NCI-H2107 treated with DMSO at 0.1 percent for 48 hours (cell line): ENCODE data around the gene CCDC107.
"Not testable (repeated sequence)": the region's sequence is repeated elsewhere in the genome, so short reads cannot be mapped to it uniquely, and the experiment has no call there.

Source experiments
- DNase-seq: peaks from one replicate; lab custom pipeline; 2025; ENCODE audit not compliant: unreplicated experiment; lab: John Stamatoyannopoulos, UW

The CCDC107 gene, protein sequence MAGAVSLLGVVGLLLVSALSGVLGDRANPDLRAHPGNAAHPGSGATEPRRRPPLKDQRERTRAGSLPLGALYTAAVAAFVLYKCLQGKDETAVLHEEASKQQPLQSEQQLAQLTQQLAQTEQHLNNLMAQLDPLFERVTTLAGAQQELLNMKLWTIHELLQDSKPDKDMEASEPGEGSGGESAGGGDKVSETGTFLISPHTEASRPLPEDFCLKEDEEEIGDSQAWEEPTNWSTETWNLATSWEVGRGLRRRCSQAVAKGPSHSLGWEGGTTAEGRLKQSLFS

DNA sequence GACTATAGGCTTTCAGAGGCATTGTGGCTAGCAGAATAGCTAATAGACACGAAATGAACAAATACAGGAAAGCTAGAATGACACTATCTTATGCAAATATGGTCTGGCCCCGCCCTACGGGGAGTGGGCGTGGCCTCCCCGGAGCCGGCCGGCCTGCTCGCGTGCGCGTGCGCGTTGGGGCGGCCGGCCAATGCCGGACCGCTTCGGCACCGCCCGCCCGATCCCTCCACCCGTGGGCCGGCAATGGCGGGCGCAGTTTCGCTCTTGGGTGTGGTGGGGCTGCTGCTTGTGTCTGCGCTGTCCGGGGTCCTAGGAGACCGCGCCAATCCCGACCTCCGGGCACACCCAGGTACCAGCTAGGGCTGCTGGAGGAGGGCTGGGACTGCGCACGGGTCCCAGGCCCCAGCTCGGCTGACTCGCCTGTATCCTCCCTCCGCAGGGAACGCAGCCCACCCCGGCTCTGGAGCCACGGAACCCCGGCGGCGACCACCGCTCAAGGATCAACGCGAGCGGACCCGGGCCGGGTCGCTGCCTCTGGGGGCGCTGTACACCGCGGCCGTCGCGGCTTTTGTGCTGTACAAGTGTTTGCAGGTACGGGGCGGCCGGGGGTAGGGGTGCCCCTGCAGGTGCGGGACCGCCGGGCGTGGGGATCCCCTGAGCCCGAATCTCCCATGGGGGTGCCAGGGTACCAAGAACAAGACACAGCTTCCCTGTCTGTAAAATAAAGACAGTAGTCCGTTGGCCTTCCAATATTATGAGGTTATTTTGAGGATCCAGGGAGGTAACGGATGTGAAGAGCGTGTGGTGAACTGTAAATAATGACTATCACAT is at the start of gene CCDC107:
Gene CCDC107 (plus strand): TSS at position 156 of the 831 bp plus-strand sequence. CDS start 88 bp downstream, at position 244.
- peak; percentile 94 for DNase-seq

DNA sequence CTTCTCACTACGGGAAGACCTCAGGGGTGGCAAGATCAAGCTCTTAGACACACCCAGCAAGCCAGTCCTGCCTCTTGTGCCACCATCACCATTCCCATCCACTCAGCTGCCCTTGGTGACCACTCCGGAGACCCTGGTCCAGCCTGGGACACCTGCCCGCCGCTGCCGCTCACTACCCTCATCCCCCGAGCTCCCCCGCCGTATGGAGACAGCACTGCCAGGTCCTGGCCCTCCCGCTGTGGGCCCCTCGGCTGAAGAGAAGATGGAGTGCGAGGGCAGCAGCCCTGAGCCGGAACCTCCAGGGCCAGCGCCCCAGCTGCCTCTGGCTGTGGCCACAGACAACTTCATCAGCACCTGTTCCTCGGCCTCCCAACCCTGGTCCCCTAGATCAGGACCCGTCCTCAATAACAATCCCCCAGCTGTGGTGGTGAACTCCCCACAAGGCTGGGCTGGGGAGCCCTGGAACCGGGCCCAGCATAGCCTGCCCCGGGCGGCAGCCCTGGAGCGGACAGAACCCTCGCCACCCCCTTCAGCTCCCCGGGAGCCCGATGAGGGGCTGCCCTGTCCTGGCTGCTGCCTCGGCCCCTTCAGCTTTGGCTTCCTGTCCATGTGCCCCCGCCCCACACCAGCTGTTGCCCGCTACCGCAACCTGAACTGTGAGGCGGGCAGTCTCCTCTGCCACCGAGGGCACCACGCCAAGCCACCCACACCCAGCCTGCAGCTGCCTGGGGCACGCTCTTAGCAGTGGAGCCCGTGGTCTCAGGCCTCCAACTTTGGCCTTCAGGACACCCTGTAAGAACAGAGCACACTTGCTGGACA is 48.9 kb upstream of the CCDC107 start:
- DNase-seq = no peak

DNA sequence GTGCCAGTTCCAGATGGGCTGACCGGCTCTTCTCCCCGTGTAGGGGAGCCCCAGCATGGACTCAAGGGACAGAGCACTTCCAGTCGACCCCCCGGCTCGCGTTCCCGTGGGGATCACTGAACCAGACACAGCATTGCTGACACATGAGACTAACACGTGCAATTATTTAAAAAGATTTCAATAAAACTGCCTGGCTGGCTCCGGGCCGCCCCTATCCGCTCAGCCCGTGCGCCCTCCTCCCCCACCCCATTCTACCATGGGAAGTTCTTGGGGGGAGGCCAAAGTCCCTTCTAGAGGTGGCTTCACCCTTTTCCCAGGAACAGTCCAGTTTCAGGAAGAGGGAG is 48.3 kb upstream of the CCDC107 start:
- DNase-seq = no peak

DNA sequence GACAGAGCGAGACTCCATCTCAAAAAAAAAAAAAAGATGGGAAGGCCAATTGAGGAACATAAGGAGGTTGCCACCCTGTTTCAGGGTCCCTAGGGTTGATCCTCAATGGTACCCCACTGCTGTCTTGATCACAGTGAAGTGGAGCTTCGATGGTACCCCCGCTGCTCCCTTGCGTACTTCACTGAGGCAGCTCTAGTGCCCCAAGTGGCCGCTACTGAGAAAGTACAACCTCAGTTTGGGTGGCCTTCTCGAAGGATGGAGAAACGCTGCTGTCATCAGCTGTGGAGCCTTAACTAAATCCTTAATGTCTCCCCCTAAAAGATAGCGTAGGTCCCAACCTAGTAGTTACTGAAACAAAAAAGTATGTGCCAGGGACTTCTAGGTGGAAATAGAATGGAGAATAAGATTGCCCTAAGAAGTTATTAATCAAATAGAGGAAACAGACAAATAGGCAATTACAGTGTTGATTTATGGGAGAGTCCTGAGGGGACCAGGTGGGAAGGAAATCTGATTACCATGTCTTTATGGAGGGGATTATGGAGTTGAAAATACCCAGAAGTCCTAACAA is 46.8 kb upstream of the CCDC107 start:
- DNase-seq = no peak

DNA sequence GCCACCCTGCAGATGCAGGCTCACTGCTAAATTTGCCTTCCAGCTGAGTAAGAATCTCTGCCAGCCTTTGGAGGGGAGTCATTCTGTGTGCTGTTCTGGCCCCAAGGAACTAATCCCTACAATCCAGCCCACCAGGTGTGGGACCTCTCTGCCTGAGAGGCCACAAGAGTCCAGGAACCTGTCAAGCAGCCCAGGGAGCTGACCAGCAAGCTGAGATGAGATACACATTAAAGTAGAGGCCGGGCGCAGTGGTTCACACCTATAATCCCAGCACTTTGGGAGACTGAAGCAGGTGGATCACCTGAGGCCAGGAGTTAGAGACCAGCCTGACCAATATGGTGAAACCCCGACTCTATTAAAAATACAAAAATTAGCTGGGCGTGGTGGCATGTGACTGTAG is 46.0 kb upstream of the CCDC107 start:
- DNase-seq = not testable (repeated sequence)

DNA sequence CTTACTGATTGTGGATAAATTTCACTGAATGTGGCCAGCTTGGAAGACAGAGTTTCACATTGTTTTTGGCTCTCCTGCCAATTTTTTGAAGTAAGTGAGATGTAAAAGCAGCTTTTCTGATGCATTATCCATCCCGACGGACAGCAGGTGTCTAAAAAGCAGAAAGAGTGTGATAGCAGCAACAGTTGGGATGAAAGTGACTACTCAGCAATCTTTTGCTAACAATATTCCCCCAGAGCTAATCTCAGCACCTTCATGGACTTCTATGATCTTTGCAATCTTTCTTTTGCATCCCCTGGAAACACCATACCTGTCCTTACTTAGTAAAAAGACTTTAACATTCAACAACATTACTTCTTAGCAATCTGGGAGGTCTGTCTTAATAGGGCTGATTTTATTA is 45.2 kb upstream of the CCDC107 start:
- no peak for DNase-seq

DNA sequence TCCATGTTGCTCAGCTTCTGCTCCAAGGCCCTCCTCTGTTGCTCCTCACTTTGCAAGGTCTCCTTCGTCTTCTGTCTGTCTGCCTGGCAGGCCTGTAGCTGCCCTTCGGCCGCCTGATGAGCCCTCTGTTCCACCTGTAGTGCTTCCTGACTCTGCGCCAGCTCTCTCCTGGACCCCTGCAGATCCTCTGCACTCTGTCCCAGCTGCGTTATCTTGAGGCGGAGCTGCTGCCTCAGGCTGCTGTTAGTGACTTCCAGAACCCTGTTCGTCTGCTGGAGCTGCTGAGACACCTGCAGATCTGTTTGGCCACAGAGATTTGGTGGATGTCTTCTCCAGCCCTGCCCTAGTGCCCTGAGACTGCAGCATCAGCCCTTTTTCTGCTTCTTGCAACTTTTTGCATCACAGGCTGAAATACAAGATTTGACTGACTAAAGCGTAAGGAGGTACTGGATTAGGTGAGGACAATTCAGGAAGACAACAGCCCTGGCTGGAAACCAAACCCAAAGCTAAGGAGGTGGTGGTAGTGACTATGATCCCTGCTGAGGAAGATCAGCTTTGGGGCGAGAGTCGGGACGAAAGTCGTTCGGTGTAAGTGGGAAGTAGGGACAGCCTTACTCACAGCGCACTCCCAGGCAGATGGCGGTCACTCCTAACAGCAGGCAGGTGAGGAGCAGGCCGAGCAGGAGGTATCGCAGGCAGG is 42.0 kb upstream of the CCDC107 start:
- no peak for DNase-seq

DNA sequence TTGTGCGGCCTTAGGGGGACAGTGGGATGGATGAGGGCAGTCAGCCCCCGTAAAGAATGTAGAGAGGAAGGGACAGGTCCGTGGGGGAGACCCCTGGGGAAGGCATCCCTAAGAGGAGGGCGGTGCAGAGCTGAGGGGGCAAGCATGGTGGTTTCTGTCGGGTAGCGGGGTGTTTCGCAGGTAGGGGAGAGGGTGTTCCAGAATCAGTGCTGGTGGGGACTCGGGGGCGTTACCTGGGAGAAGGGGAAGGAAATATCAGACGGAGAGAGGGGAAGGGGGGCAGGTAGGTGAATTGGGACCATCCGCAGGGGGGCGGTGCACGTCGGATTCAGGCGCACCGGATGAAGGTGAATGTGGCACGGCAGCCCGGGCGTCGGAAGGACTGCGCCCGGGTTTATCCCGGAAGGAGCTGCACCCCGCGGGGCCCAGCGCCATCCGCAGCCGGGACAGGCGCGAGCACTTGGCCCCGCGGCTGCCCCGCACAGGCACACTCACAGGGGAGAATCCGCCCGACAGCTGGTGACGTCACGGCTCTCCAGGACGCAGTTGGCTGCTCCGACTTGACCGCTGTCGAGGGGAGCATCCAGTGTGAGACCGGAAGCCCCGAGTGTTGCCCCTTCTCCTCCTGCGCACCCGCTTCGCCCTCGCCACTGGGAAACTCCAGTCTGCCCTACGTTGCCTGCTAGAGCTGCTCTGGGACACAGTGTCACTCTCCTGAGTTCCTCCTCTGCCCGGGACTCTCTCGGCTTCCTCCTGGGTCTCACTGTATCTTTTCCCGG is 41.2 kb upstream of the CCDC107 start:
- DNase-seq = no peak

DNA sequence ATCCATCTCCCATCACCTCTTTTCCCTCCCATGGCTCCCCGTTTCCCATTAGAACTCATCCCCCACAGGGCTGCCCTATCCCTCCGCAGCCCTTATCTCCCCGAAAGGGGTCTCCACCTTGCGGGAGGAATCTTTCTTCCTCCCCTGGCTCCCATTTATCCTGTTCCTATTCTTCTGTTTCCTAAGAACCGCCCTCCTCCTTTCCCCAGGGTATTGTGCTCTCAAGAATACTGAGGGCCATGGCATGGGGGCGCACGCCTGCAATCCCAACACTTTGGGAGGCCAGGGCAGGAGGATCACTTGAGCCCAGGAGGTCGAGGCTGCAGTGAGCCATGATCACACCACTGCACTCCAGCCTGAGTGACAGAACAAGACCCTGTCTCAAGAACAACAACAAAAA is 40.5 kb upstream of the CCDC107 start:
- DNase-seq = no peak

DNA sequence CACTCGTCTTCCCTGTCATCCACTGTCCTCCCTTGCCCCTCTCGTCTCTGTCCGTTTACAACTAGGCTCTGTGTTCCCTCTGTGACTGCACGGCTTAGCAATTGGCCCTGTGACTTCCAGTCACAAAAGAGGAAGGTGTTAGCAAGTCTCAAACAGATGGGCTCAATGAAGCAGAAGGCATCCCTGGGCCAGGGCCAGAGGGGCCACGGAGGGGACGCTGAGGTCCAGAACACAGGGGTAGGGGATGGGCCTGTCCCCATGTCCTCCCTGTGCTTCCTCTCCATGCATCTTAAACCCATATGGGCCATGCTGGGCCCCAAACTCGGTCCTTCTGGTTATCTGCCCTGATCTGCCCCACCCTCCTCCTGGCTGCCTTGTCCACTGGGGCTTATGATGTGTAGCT is 39.8 kb upstream of the CCDC107 start, which contains the start of gene CD72:
Gene CD72 (minus strand): TSS at position 89 of the 403 bp plus-strand sequence. CDS start 110 bp downstream, outside the sequence.
- DNase-seq = no peak

DNA sequence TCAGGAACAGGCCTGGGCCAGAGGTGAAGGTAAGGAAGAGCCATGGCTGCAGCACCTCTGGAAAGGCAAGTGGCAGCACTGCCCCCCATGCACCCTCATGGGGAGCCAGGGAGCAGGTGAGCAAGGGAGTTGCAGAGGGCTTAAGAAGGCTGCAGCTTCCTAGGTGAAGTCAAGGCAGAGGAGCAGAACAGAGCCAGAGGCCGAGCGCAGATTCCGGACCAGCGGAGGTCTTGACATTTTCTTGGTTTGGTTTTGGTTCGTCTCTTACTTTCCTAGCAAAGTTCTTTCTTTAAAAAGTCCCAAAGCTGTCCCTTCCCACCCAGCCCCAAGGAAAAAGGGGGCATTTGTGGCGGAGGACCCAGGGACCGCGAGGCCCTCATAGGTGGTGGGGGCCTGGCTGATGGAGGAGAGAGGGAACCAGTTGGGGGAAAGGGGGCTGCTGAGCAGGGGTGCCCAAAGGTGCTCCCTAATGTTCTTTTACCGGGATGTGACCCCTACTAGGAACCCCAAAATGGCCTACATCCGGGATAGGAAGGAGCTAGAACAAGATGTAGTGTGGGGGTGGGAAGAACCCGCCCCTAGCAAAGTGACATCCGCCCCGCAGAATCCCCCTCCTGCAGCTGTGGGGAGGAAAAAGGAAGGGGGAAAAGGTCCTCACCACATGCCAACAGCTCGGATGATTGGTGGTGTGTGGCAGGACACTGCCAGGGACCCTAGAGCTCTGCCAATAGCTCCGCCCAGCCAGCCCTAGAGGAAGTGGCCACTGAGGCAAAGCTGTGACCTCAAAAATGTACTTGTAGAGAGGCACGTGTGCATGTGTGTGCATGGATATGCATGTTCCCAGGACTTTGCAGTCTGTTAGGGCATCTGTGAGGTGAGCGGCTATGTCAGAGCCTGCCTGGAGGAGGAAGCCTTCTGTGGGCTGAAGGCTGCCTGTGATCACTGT is 39.0 kb upstream of the CCDC107 start:
- DNase-seq = no peak

DNA sequence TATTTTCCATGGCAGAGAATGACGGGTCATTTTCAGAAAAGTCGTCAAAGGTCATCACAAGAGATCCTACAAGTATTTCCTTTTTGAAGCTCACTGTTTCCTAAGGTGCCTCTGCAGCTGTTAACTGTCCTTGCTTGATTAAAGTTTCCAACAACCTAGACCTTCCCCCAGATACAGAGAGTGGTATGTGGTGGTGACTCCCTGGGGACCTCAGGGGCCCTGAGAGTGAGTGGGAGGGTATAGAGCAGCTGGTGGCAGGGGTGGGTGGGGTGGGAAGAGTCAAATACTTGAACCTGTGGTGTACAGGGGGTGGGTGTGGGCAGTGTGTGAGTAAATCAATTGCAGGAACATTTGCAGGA is 38.3 kb upstream of the CCDC107 start:
- no peak for DNase-seq

DNA sequence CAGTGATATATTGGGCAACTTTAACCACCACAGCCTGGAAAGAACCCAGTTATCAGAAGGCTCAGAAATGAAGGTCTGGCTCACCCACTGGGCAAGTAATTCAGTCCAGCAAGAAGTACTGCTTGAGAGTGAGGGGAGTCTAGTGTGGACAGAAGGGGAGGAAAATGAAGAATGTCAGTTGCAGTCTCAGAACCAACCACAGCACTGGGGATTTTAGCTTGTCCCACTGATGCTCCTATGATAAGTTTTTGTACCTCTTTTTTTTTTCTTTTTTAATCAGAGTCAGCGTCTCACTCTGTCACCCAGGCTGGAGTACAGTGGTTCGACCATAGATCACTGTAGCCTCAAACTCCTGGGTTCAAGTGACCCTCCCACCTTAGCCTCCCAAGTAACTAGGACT is 30.5 kb upstream of the CCDC107 start:
- DNase-seq = no peak

DNA sequence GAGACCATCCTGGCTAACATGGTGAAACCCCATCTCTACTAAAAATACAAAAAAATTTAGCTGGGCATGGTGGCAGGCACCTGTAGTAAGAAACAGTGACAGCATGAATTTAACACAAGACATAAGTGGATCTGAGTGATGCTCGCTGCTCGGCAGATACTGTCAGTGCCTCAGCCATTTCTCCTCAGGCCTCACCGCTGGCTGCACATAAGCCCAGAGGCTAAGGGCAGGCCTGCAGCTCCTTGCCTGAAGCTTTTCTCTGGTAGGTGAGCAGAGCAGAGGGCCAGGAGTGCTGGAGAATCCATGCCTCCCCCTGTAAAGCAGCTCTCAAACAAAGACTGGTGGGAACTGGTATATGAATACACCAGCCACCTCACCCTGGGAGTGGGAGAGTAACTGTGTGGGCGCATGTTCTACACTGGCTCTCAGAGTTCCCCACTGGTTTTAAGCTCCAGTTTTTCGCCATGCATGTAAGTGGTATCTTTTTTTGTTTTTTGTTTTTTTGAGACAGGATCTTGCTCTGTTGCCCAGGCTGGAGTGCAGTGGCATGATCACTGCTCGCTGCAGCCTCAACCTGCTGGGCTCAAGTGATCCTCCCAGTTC is 29.6 kb upstream of the CCDC107 start:
- no peak for DNase-seq

DNA sequence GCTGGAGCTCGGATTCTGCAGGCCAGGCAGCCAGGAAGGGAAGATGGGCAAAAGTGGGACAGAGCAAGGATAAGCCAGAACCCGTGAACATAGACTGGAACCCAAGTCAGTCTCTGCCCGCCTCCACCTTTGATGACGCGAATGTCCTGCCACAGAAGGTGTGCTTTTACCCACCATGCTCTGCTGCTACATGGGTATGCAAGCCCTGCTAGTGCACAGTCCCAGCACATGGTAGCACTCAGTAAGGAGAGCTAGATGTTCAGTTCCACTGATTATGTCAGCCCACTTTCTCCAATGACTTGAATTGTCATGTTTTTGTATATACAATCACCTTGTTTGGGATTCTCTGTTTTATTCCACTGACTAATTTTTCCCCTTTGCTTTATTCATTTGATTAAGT is 28.5 kb upstream of the CCDC107 start:
- DNase-seq = no peak

DNA sequence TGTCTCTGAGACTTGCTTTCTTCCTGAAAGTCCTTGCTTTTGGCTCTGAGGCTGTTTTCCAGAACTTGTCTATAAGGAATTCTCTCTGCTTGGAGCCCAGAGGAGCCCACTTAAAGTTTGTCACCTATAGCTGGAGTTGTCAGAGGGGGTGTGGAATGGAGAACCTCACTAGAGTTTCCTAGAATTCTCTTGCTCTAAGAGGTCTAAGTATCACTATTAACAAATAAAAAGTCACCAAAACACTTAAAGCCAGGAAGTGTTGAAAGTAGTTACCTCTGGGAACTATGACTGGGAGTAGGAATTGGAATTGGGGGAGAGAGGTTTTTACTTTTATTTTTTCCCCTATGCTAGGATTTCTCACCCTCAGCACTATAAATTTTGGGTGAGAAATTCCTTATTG is 22.4 kb upstream of the CCDC107 start:
- no peak for DNase-seq

DNA sequence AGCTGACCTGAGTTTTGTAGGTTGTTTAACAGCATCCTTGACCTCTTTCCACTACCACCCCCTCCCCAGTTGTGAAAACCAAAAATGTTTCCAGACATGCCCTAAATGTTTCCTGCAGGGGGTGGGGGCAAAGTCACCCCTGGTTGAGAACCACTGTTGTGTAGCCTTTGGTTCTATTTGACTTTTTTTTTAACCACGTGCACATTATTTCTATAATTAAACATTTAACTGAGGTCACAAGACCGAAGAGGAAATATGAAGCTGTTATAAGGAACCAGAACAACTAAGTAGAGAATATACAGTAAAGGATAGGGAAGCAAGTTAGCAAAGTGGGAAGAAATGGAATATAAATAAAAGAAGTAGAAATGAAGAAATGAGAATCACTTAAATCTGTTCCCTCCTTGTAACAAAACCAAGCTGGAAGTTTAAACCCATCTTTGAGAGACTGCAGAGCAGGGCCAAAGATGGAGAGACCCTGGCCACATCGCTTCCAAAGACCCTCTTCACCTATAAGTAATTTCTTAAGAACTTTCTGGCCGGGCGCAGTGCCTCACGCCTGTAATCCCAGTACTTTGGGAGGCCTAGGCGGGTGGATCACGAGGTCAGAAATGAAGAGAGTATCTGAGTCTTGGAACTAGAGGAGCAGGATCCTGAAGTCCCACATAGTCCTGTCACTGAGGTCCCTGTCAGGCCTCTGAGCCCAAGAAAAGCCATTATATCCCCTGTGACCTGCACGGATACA is 21.8 kb upstream of the CCDC107 start:
- no peak for DNase-seq

DNA sequence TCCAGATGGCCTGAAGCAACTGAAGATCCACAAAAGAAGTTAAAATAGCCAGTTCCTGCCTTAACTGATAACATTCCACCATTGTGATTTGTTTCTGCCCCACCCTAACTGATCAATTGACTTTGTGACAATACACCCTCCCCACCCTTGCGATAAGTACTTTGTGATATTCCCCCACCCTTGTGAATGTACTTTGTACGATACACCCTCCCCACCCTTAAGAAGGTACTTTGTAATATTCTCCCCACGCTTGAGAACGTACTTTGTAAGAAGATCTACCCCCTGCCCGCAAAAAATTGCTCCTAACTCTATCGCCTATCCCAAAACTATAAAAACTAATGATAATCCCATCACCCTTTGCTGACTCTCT is 21.2 kb upstream of the CCDC107 start:
- not testable (repeated sequence) for DNase-seq
